Measurements from ENCODE around the gene PIGS. TPM values are rescaled to one million over a fixed set of nuclear protein-coding genes. Genes with fewer than 3 reads are reported as not detected.

PIGS gene
- polyA plus RNA-seq, 1 of the 3 experiments (the other 2 are of a cell fraction) = 78.5 TPM

DNA sequence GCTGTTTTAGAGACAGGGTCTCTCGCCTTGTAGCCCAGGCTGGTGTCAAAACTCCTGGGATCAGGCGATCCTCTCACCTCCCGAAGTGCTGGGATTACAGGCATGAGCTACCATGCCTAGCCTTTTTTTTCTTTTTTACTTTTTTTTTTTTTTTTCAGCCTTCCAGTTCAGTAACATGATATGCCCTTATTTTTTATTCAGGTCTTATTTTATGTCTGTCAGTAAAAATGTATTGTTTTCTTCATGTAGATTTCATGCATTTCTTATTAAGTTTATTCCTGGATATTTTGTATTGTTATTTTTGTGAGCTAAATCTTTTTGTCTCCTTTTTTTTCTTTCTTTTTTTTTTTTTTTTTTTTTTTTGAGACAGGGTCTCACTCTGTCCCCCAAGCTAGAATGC, 67.9 kb downstream of the PIGS start:
- Histone ChIP-seq H3K9me2 (no peaks in the 10 kb centered on the region), H3K27ac (ENCODE audit: low read depth in 2 of 2, low read length in 1 of 2) (no peak overlapping the region), H3K9ac (no peak overlapping the region), H3K9me3 (no peaks in the 10 kb centered on the region), H3K36me3 (replicated peaks in 1 of 2; ENCODE audit: control insufficient read depth in 1 of 2, insufficient read depth in 2 of 2, low read length in 1 of 2) (no peaks in the 10 kb centered on the region), H3F3A (replicated peaks; ENCODE audit: insufficient read depth) (no peaks in the 10 kb centered on the region), H3K4me1 (ENCODE audit: control insufficient read depth in 1 of 2, insufficient read depth in 2 of 2, low read depth in 1 of 2, low read length in 1 of 2) (peaks cover 0 to 8% of the 10 kb centered on the region in 2 experiments; a peak in 1 of 4 replicates), H3K79me2 (ENCODE audit: insufficient read depth) (no peaks in the 10 kb centered on the region), H4K20me1 (ENCODE audit: insufficient read depth) (no peaks in the 10 kb centered on the region), H3K4me2 (no peak overlapping the region), H3K27me3 (ENCODE audit: insufficient read depth) (peaks cover 11% of the 10 kb centered on the region; the same call in 1 of the 2 replicates), H3K4me3 (ENCODE audit: low read depth in 2 of 2, low read length in 1 of 2) (no peak overlapping the region), H2AFZ (ENCODE audit: low read depth) (no peak overlapping the region)
- CTCF ChIA-PET = interaction anchor here (0.9 to 2.7 kb wide), 4 partner anchors 10 to 109 kb away, joined by 3 to 10 read pairs (median 4); no protein-coding TSS in a partner anchor
- 56% methylated on average over 3 of the region's 3 CpGs for WGBS (ENCODE audit: low lambda C conversion rate)
- POLR2A ChIA-PET = interaction anchor here (0.7 kb wide), 1 partner anchor 129 kb away, joined by 4 read pairs; no protein-coding TSS in a partner anchor
- DNase-seq = no peak
- TF ChIP-seq FOXJ3 (CRISPR knock-in tag; IDR thresholded peaks at IDR 0.05) (no peak), RXRA (IDR thresholded peaks at IDR 0.05; ENCODE audit: borderline replicate concordance, low read depth) (no peak), GATA2 (CRISPR knock-in tag; IDR thresholded peaks at IDR 0.05) (no peak), ELF1 (IDR thresholded peaks at IDR 0.05) (no peak), POLR2AphosphoS5 (IDR thresholded peaks at IDR 0.05; ENCODE audit: low read depth, low read length) (no peak)
- TF ChIP-seq, protein P1, sequence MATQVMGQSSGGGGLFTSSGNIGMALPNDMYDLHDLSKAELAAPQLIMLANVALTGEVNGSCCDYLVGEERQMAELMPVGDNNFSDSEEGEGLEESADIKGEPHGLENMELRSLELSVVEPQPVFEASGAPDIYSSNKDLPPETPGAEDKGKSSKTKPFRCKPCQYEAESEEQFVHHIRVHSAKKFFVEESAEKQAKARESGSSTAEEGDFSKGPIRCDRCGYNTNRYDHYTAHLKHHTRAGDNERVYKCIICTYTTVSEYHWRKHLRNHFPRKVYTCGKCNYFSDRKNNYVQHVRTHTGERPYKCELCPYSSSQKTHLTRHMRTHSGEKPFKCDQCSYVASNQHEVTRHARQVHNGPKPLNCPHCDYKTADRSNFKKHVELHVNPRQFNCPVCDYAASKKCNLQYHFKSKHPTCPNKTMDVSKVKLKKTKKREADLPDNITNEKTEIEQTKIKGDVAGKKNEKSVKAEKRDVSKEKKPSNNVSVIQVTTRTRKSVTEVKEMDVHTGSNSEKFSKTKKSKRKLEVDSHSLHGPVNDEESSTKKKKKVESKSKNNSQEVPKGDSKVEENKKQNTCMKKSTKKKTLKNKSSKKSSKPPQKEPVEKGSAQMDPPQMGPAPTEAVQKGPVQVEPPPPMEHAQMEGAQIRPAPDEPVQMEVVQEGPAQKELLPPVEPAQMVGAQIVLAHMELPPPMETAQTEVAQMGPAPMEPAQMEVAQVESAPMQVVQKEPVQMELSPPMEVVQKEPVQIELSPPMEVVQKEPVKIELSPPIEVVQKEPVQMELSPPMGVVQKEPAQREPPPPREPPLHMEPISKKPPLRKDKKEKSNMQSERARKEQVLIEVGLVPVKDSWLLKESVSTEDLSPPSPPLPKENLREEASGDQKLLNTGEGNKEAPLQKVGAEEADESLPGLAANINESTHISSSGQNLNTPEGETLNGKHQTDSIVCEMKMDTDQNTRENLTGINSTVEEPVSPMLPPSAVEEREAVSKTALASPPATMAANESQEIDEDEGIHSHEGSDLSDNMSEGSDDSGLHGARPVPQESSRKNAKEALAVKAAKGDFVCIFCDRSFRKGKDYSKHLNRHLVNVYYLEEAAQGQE (IDR thresholded peaks at IDR 0.05; ENCODE audit: low read depth, low read length) = no peak
- TF ChIP-seq, protein P2, sequence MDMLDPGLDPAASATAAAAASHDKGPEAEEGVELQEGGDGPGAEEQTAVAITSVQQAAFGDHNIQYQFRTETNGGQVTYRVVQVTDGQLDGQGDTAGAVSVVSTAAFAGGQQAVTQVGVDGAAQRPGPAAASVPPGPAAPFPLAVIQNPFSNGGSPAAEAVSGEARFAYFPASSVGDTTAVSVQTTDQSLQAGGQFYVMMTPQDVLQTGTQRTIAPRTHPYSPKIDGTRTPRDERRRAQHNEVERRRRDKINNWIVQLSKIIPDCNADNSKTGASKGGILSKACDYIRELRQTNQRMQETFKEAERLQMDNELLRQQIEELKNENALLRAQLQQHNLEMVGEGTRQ (IDR thresholded peaks at IDR 0.05; ENCODE audit: borderline replicate concordance, low read depth, low read length) = no peak

Other genes starting within 250 kb of the PIGS start
- gene IFT20, start 236.1 kb downstream of the PIGS start, polyA plus RNA-seq (2012; rRNA removed) = 73.9 and 75.6 TPM in 2 replicates
- 52.0 and 58.0 TPM in 2 replicates for gene TNFAIP1, start 235.8 kb downstream of the PIGS start, polyA plus RNA-seq (2012; rRNA removed)
- 96.1 and 98.1 TPM in 2 replicates for gene POLDIP2, start 214.0 kb downstream of the PIGS start, polyA plus RNA-seq (2012; rRNA removed)
- gene SEBOX, start 206.3 kb downstream of the PIGS start, polyA plus RNA-seq (2012; rRNA removed) = not detected in 2 replicates
- 1.2 and 1.6 TPM in 2 replicates for gene VTN, start 201.2 kb downstream of the PIGS start, polyA plus RNA-seq (2012; rRNA removed)
- 17.4 and 17.9 TPM in 2 replicates for gene SARM1, start 199.8 kb downstream of the PIGS start, polyA plus RNA-seq (2012; rRNA removed)
- 4.2 and 4.3 TPM in 2 replicates for gene SLC46A1, start 165.3 kb downstream of the PIGS start, polyA plus RNA-seq (2012; rRNA removed)
- not detected in 2 replicates for gene SLC13A2, start 97.9 kb downstream of the PIGS start, polyA plus RNA-seq (2012; rRNA removed)
- not detected in 2 replicates for gene FOXN1, start 65.2 kb downstream of the PIGS start, polyA plus RNA-seq (2012; rRNA removed)
- 89.9 and 106 TPM in 2 replicates for gene UNC119, start 18.9 kb downstream of the PIGS start, polyA plus RNA-seq (2012; rRNA removed)
- gene ALDOC, start 5.4 kb upstream of the PIGS start, polyA plus RNA-seq (2012; rRNA removed) = 10.1 and 10.3 TPM in 2 replicates
- gene SPAG5, start 27.5 kb upstream of the PIGS start, polyA plus RNA-seq (2012; rRNA removed) = 36.5 and 42.3 TPM in 2 replicates
- gene RSKR, start 42.7 kb upstream of the PIGS start, polyA plus RNA-seq (2012; rRNA removed) = 7.9 and 13.1 TPM in 2 replicates
- gene BLTP2, start 73.6 kb upstream of the PIGS start, polyA plus RNA-seq (2012; rRNA removed) = 46.4 and 77.8 TPM in 2 replicates
- gene SDF2, start 90.4 kb upstream of the PIGS start, polyA plus RNA-seq (2012; rRNA removed) = 108 and 114 TPM in 2 replicates
- 26.7 and 26.9 TPM in 2 replicates for gene SUPT6H, start 90.7 kb upstream of the PIGS start, polyA plus RNA-seq (2012; rRNA removed)
- 6.4 and 7.1 TPM in 2 replicates for gene PROCA1, start 140.4 kb upstream of the PIGS start, polyA plus RNA-seq (2012; rRNA removed)
- gene RAB34, start 146.3 kb upstream of the PIGS start, polyA plus RNA-seq (2012; rRNA removed) = 0.06 and 0.18 TPM in 2 replicates
- gene RPL23A, start 148.5 kb upstream of the PIGS start, polyA plus RNA-seq (2012; rRNA removed) = 1,147 and 1,359 TPM in 2 replicates
- gene TLCD1, start 154.7 kb upstream of the PIGS start, polyA plus RNA-seq (2012; rRNA removed) = 18.3 and 21.6 TPM in 2 replicates
- gene NEK8, start 157.3 kb upstream of the PIGS start, polyA plus RNA-seq (2012; rRNA removed) = 6.0 and 11.0 TPM in 2 replicates
- gene TRAF4, start 172.5 kb upstream of the PIGS start, polyA plus RNA-seq (2012; rRNA removed) = 95.7 and 104 TPM in 2 replicates

All from SK-N-SH (cell line).